Activated naive CD4-positive, alpha-beta T cell treated with anti-CD3 and anti-CD28 coated beads, Interleukin-2, amount 50 U/mL, for 24 hours (primary cell): ENCODE results near the gene INTS3.
A peak's percentile ranks its signal among the peaks of the same experiment; 100 is the strongest.

Source experiments
- H3K27ac Mint-ChIP-seq: one replicate; pipeline ENCODE4 v1.8.0; 2021; ENCODE audit warnings: mild to moderate bottlenecking, mixed read lengths
- H3K27me3 Mint-ChIP-seq: one replicate; pipeline ENCODE4 v1.8.0; 2021; ENCODE audit warnings: mixed read lengths
- H3K36me3 Mint-ChIP-seq: one replicate; pipeline ENCODE4 v1.8.0; 2021; ENCODE audit warnings: mixed read lengths
- H3K4me1 Mint-ChIP-seq: one replicate; pipeline ENCODE4 v1.8.0; 2021; ENCODE audit warnings: mixed read lengths
- H3K4me3 Mint-ChIP-seq: one replicate; pipeline ENCODE4 v1.8.0; 2021; ENCODE audit warnings: mild to moderate bottlenecking, mixed read lengths
- H3K9me3 Mint-ChIP-seq: one replicate; pipeline ENCODE4 v1.8.0; 2021; ENCODE audit warnings: mixed read lengths

INTS3 gene

DNA sequence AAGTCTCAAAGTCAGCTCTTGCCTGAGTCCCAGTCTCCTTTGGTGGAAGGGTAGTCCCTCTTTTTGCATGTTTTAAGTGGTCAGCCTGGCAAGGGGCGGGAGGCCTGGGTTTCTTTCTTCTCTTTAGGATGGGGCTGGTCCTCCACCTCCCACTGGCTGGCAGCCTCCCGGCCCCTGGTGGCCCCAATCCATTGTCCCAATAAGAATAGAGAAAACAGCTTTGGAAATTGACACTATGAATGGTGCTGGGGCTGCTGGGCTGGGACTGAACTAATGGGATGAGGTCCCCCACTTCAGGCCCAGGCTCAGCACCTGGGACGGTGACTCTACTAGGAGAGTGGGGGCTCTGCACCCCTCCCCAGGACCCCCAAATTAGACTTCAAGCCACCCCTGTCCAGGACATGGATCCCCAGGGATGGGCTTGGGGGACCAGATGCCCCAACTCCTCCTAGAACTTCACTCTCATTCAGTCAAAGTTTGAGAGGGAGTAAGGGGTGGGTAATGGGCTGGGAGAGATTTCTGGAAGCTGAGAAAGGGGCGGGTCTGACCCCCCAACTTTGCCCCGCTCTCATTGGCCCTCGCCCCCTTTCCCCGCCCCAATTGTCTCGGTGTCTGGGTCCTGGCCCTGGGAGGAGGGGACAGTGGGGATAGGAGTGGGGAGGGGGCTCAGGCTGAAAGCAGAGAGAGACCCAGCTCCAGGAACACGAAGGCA, 65.6 kb downstream of the INTS3 start:
- no peaks in the 10 kb centered on the region for H3K36me3 Mint-ChIP-seq

DNA sequence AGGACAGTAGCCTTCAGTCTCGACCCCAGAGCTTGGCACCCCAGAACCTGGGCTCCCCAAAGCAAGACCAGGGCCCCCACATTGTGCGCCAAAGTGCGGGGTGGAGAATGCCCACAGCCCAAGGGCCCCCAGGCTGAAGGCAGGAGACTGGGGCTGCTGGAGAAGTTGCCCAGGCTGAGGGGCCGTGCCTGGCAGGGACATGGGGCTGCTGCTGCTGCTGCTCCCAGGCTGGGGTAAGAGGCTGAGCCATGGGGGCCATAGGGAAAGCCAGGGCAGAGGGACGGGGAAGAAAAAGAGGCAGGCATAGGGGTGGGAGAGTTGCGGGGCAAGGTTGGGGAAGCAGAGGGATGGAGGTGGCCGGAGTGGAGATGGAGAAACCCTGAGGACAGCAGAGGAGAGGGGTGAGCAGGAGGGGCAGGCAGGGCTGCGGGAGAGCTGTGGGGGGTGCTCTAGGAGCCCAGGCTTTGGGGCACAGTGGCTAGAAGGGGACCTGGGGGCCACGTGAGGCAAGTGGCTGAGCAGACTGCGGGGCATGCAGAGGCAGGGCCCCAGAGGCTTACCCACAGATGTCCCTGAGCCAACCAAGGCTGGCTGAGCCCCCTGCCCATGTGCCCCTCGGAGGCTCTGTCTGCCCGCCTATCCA, 66.2 kb downstream of the INTS3 start:
- Mint-ChIP-seq H3K27ac (no peak overlapping the region), H3K36me3 (no peaks in the 10 kb centered on the region), H3K27me3 (no peaks in the 10 kb centered on the region), H3K4me1 (peaks cover 34% of the 10 kb centered on the region), H3K9me3 (no peaks in the 10 kb centered on the region), H3K4me3 (no peak overlapping the region)

More for the DNA sequence above, 65.6 kb downstream of the INTS3 start:
- H3K4me3 Mint-ChIP-seq, result no peak overlapping the region
- H3K4me1 Mint-ChIP-seq, result peaks cover 34% of the 10 kb centered on the region
- H3K27ac Mint-ChIP-seq, result no peak overlapping the region
- no peaks in the 10 kb centered on the region for H3K9me3 Mint-ChIP-seq
- peaks cover 1% of the 10 kb centered on the region for H3K27me3 Mint-ChIP-seq

DNA sequence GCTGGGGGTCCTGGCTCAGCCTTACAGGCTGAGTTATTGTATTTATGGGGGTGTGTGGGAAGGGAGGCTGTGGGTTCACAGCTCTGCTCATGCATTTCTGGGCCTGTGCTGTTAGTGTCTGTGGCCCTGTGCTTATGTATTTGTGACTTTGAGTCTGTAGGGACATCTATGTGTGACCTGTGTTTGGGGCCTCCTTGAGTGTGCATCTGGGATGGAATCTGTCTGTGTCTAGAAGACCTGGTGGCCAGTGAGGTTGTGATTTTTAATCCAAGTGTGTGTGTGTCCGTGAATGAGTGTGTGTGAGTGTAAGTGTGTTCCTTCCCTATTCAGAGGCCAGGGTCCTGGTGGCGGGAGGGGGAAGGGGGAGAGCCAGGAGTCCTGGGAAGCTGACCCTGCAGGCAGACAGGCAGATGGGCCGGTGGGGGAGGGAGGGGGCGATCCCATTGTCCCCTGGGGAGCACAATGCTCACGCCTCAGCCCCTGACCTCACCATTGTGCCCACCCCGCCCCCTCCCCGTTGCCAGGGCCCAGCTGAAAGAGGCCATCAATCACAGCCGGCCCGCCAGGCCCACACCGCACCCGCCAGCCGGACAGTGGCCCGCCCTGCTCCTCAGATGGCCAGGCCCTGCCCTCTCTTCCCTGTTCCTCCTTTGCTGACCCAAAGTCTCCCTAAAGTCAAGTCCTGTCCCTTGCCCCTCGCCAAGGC, 66.9 kb downstream of the INTS3 start:
- Mint-ChIP-seq H3K27me3 (no peaks in the 10 kb centered on the region), H3K4me3 (no peak overlapping the region), H3K4me1 (peaks cover 30% of the 10 kb centered on the region), H3K9me3 (no peaks in the 10 kb centered on the region), H3K27ac (no peak overlapping the region), H3K36me3 (no peaks in the 10 kb centered on the region)

DNA sequence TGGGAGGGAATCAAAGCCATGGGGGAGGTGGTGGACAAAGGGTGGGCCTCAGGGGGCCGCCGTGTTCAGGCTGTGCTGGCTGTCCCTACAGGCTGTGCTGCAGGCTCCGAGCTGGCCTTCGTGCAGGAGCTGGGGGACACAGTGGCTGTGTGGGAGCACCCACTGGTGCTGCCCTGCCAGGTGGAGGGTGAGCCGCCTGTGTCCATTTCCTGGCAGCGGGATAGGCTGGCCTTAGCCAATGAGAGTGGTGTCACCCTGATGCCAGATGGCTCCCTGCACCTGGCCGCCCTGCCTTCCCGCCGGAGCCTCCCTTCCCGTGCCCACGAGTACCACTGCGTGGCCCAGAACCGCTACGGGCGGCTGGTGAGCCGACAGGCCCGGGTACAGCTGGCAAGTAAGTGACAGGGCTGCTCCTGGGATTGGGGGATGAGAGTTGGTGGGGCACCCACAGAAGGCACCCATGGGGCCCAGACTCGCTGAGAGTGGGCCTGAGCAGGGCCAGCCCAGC, 67.5 kb downstream of the INTS3 start:
- Mint-ChIP-seq H3K4me1 (peaks cover 24% of the 10 kb centered on the region), H3K27me3 (no peaks in the 10 kb centered on the region), H3K4me3 (no peak overlapping the region), H3K36me3 (no peaks in the 10 kb centered on the region), H3K27ac (no peak overlapping the region), H3K9me3 (no peaks in the 10 kb centered on the region)

DNA sequence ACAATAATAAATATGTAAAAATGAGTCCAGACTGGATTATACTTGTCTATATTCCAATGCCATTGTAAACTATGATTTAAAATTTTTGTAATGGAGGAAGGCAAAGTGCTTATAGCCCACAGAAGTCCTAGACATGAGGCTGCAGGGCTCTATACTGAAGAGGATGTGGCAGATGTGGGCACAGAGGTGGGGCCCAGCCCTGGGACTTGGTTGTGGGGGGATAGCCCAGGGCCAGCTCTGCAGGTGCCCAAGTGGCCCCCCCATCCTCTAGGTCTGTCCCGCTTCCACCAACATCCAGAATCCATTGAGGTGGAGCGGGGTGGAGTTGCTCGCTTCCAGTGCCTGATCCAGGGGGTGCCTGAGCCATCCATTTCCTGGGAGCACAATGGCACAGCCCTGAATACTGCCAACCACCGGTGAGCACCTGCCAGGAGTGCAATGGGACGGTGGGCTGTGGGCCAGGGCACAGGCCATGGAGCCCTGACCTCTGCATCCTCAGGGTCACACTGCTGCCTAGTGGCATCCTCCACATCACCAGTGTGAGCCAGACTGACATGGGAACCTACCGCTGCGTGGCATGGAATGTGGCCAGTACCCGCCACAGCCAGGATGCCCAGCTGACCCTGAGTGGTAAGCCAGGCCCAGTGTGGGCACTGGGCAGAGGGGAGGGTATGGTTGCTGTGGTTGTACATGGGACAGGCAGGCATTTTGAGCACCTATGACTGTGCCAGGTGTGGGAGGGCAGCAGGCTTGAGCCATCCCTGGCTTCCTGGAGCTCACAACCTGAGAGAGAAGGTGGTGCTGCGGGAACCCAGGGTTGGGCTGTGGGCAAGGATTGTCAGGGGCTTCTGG, 68.3 kb downstream of the INTS3 start:
- H3K36me3 Mint-ChIP-seq, result no peaks in the 10 kb centered on the region
- H3K9me3 Mint-ChIP-seq, result no peaks in the 10 kb centered on the region
- H3K27me3 Mint-ChIP-seq, result no peaks in the 10 kb centered on the region
- H3K27ac Mint-ChIP-seq, result no peak overlapping the region
- H3K4me3 Mint-ChIP-seq, result no peak overlapping the region
- H3K4me1 Mint-ChIP-seq, result peaks cover 16% of the 10 kb centered on the region

DNA sequence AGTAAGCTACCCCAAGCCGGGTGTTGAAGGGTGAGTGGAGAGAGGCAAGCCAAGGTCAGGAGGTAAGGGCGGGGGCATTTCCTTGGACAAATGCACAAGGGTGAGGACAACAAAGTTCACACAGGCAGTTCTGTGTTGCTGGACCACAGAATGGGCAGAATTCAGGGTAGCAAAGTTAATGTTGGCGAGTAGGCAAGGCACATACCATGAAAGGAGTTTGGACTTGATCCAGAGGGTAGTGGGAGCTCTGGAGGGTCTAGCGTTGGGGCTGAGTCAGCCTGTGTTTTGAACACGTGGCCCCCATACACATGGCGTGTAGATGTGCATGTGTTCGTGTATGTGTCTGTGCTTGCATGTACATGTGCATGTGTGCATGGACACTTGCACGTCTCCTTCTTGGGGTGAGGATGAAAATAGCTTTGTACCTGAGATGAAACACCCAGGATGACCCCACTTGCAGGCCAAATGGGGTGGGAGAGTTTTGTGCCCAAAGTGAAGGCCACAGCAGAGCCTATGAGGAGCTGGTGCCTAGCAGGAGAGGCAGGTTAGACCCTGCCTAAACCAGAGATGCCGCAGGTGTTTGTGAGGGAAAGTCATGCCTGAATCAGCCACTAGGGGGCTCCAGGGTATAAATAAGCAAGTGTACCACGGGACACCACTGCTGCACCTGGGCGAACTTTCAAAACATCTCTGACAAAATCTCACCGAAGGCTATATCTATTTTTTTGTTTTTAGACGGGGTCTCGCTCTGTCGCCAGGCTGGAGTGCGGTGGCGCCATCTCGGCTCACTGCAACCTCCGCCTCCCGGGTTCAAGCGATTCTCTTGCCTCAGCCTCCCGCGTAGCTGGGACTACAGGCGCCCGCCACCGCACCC, 69.2 kb downstream of the INTS3 start:
- H3K36me3 Mint-ChIP-seq, result peaks cover 2% of the 10 kb centered on the region
- no peaks in the 10 kb centered on the region for H3K9me3 Mint-ChIP-seq
- no peaks in the 10 kb centered on the region for H3K27me3 Mint-ChIP-seq
- peaks cover 16% of the 10 kb centered on the region for H3K4me1 Mint-ChIP-seq
- H3K27ac Mint-ChIP-seq, result peak overlapping the region; percentile 35
- no peak overlapping the region for H3K4me3 Mint-ChIP-seq

DNA sequence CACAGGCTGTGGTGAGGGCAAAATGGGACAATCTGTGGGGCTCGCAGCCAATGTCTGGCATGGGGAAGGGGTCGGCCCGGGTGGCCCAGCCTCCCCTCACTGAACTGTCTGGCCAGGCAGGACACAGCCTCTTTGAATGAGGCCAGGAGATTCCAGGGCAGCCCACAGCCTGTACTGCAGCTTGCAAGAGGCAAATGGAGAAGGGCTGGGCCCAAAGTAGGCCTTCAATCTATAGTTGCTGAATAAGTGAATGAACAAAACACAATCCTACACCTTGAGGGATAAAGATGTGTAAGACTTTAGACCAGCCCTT, 70.6 kb downstream of the INTS3 start:
- Mint-ChIP-seq H3K4me1 (peaks cover 18% of the 10 kb centered on the region), H3K4me3 (no peak overlapping the region), H3K27ac (peak overlapping the region; percentile 14), H3K27me3 (no peaks in the 10 kb centered on the region), H3K9me3 (no peaks in the 10 kb centered on the region), H3K36me3 (peaks cover 2% of the 10 kb centered on the region)

DNA sequence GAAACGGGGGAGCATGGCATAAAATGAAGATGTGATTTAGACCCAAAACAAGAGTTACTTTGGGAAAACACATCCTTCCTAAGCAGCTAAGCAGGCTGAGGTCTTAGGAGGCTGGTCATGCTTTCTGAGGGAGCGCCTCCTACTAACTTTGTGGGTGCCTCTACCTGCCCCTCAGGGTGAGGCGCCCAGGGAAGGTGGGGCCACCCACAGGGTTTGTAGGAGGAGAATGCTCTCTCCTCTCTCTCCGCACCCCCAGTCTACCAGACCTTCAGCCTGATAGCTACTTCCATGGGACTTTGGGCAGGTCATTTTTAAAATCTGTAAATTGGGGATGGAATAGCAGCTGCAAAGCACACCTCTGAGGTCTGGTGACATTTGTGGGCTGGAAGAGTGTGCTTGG, 71.2 kb downstream of the INTS3 start:
- H3K4me3 Mint-ChIP-seq, result no peak overlapping the region
- no peak overlapping the region for H3K27ac Mint-ChIP-seq
- peaks cover 6% of the 10 kb centered on the region for H3K36me3 Mint-ChIP-seq
- H3K27me3 Mint-ChIP-seq, result no peaks in the 10 kb centered on the region
- peaks cover 22% of the 10 kb centered on the region for H3K4me1 Mint-ChIP-seq
- no peaks in the 10 kb centered on the region for H3K9me3 Mint-ChIP-seq

DNA sequence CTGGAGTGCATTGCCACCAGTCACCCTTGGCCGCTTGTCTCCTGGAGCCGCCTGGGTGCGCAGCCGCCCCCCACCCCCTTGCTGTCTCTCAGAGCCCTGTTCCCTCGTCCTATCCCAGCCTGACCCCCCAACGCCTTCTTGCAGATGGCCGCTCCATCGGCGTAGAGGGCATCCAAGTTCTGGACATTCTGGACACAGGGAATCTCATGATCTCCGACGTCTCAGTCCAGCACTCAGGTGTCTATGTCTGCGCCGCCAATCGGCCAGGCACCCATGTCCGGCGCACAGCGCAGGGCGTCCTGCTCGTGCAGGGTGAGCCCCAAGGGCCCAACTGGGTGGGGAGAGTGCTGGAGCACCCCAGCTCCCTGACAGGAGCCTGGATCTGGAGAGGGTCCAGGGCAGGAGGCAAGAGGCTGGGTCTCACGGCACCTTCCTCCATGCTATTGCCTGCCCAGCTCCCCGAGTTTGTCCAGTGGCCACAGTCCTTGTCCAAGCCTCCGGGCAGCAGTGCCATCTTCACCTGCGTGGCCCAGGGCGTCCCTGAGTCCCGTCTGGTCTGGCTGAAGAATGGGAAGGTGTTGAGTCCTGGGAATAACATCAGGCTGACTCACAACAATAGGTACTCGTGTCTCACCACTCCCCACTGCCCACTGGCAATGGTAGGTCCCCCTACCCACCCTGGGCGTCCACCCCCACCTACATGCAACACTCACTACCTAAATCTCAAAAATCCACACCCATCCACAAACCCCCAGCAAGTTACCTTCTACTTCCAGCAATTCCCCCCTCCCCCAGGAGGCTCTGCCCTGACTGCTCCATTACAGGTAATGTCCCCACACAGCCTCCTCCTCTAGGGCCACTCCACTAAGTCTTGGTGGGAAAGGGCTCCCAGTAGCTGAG, 72.0 kb downstream of the INTS3 start:
- no peaks in the 10 kb centered on the region for H3K27me3 Mint-ChIP-seq
- H3K27ac Mint-ChIP-seq, result peak overlapping the region; percentile 27
- H3K4me3 Mint-ChIP-seq, result no peak overlapping the region
- H3K9me3 Mint-ChIP-seq, result no peaks in the 10 kb centered on the region
- peaks cover 30% of the 10 kb centered on the region for H3K4me1 Mint-ChIP-seq
- peaks cover 6% of the 10 kb centered on the region for H3K36me3 Mint-ChIP-seq

DNA sequence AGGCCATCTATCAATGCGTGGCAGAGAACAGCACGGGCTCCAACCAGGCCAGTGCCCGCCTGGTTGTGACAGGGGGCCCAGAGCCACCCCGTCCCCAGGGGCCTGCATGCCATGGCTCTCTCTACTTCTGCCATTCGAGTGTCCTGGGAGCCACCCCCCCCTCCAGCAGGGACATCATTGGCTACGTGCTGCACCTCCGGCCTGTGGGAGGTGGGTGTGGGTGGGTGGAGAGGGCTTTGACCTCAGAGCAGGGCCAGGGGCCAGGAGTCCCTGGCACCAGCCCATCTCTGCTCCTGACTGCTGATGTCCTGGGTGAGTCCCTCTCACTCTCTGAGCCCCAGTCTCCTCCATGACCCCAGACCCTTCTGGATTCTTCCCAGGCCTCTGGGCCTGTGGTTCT, 72.7 kb downstream of the INTS3 start:
- Mint-ChIP-seq H3K4me3 (no peak overlapping the region), H3K27ac (peak overlapping the region; percentile 27), H3K27me3 (no peaks in the 10 kb centered on the region), H3K9me3 (no peaks in the 10 kb centered on the region), H3K36me3 (peaks cover 6% of the 10 kb centered on the region), H3K4me1 (peaks cover 37% of the 10 kb centered on the region)

DNA sequence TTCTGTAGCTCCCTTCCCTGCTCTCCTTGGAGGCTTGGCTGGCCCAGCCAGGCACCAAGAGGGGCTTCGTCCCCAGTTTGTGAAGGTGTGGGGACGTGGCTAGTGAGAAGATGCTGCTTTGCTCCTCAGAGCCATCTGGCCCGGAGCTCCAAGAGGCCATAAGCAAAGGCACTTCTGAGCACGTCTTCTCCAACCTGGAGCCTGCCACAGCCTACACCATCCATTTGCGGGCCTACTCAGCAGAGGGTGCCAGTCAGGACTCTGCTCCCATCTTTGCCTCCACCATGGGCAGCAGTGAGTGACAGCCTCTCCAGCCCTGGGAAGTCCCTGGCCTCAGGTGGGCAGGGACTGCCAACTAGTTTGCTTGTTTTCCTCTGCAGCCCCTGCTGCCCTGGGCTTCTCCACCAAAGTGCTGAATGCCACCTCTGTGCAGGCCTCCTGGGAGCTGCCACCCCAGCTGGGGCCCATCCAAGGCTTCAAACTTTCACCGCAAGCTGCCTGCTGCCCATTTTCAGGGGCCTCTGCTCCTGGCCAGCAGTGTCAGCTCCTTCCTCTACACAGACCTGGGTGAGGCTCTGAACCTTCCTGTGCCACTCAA, 73.3 kb downstream of the INTS3 start:
- Mint-ChIP-seq H3K4me1 (peaks cover 42% of the 10 kb centered on the region), H3K27me3 (no peaks in the 10 kb centered on the region), H3K36me3 (peaks cover 6% of the 10 kb centered on the region), H3K27ac (peak overlapping the region; percentile 81), H3K4me3 (no peak overlapping the region), H3K9me3 (no peaks in the 10 kb centered on the region)

DNA sequence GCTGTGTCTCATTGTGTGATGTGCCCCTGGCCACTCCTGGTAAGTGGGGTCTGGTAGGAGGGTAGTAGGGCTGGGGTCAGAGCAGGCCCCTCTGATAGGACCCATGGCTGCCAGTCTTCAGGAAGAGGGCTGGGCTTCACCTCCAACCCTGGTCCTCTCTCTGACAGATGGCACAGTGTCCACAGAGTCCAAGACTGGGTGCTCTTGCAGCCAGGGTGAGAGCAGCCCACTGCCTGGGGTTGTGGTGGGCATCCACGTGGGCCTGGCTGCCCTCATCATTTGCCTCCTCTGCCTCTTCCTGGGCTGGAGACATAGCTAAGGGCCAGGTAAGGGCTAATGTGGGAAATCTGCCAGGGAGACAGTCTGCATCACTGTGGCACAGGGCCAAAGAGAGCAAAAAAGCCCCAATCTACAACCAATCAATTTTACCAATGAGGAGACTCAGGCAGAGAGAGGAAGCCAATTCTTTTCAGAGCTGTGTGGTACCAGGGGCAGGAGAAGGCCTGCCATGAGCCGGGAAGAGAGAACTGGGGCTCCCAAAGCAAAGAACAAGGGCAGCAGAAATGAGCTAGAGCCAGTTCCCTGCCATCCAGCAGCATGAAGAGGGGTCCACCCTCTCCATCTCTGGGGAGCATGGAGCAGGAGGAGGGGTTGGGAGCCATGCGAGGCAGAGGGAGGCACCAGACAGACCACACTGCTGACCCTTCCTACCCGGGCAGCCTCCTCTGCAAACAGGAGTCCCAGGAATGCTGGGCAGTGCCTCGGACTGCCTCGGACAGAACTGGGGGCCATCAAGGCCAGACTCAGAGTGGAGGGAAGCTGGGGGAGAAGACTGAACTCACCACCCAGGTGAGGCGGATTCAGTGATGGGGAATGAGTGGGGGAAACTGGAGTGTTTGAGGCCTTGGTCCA, 74.2 kb downstream of the INTS3 start:
- no peaks in the 10 kb centered on the region for H3K27me3 Mint-ChIP-seq
- peaks cover 6% of the 10 kb centered on the region for H3K36me3 Mint-ChIP-seq
- no peaks in the 10 kb centered on the region for H3K9me3 Mint-ChIP-seq
- no peak overlapping the region for H3K4me3 Mint-ChIP-seq
- H3K27ac Mint-ChIP-seq, result peak overlapping the region; percentile 68
- H3K4me1 Mint-ChIP-seq, result peaks cover 46% of the 10 kb centered on the region
